Hindlimb muscle (tissue), 1 donor: ENCODE measurements around the gene MGARP. TPM values are rescaled to one million over a fixed set of nuclear protein-coding genes. Genes with fewer than 3 reads are reported as not detected.

ENCODE experiments used
- DNase-seq: peaks from one replicate; pipeline ENCODE4 v3.0.0-alpha.2; 2013
- polyA plus RNA-seq: library from polyadenylated mRNA; unstranded; fragments of 120-200 nt; gene quantifications from one replicate; pipeline ENCODE4 v1.2.1, GENCODE V29; 2013; ENCODE audit not compliant: insufficient read length

The MGARP gene
- polyA plus RNA-seq, 1 donor, result 0.70 TPM

GRCh38 chr4:139243448-139244365 is 36.3 kb downstream of the MGARP start:
- DNase-seq, result no peak

DNA sequence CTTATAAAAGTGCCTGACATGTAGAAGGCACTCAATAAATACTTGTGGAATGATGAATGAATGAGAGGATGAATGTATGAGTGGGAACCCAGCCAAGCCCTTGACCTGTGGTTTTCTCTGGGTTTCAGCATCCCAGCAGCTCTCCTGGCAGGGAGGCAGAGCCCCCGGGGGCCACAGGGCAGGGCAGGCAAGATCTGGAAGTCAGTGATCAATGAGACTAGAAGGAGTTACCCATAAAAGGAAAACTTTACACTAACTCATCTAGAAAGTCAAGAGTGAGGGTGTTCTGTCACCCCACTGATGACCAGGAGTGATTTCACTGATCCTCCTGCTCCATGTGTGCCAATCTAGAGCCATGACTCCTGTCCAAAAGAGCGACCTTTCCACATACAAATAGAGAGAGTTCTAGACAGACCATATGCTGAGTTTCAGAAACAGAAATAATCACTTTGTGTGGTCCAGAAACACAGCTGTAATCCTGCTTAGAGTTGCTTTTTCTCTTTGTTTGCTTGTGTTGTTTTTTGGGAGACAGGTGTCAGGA is 37.4 kb downstream of the MGARP start:
- no peak for DNase-seq

DNA sequence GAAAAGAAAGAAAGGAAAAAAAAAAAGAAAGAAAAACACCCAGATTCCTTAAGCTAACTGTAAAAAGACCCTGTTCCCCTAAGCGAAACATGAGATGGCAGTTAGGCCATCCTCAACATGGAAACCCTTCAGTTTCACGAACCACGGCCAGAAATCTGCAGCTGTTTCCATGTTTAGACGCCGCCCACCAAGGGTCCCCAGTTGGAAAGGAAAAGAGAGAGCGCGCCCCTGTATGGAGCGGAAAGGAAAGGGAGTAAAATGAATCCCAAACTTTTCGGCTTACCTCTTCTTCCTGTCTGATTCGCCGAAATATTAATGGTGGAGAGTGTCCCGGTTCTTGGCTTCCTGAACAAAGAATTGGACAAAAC is 38.3 kb downstream of the MGARP start:
- no peak for DNase-seq

DNA sequence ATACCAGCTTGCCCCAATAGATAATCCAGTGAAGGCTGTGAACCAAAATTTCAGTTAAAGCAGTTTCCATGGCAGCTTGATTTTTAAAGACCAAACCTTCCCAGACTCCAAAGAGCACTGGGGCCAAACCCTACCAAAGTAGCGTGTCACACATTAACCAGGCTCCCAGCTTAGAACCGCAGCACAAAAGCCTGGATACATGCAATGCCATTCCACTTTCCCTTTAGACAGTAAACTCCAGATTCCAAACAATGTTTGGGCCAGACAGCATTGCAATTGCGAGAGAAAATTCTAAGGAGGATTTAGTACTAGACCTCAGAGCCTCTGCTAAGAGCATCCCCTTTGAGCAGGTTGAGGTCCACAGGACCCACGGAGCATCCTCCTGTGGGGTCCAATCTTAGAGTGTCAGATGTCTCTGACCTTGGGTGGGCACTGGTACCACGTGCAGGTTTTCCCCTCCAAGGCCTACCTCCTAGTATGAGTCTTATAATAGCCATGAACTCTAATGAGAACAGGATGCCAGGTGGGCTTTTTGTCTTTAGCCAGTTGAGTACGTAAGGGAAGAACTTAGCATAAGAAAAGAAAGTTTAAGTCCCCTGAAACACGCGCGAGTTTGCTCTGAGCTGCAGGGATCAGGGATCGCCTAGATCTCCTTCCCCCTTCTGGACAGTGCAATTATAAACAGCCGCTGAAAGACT is 38.8 kb downstream of the MGARP start:
- no peak for DNase-seq

GRCh38 chr4:139239127-139239772 is 40.8 kb downstream of the MGARP start:
- DNase-seq, result no peak

DNA sequence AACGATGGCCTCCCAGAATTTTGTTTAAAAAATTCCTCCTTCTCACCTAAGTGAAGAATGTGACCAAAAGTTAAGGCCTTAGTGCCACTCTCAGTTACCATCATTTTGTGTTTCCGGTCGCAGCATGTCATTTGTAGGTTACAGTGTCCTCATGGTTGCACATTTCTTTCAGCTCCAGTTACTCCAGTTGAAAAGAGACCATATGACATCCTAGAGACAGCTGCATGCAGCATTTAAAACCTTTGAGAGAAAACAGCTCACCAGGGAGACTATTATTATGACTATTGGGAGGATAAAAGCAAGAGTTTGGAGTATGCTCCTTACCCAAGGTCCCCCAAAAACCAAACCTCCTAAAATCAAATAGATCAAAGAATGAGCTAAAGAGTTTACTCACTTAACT is 45.8 kb downstream of the MGARP start:
- DNase-seq, result no peak

- DNase-seq, result peak; percentile 33
These were observed 50.4 kb downstream of the MGARP start for GRCh38 chr4:139229534-139230039.

DNA sequence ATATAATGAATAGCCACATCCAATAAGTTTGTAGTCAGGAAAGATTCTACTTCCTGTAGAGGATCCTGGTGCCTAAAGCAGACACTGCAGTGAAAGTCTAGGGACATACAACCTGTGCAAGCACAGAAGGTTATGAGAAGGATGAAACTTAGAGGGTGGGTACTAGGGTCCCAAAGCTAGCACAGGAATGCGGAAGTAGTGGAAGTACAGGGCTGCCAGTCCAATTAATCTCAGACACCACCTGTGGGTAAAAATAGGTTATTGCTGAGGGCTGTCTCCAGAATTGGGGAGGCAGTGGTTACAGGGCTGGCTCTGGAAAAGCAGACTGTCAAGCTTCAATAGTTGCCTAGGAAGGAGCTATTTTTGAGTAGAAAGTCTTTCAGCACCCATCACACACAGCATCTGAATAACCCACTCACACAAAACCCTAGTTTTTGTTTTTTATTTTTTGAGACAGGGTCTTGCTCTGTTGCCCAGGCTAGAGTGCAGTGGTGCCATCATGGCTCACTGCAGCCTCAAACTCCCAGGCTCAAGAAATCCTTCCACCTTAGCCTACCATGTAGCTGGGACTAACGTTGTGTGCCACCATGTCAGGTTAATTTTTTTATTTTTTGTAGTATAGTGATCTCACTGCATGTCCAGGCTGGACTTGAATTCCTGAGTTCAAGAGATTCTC is 52.2 kb downstream of the MGARP start:
- no peak for DNase-seq

GRCh38 chr4:139223682-139224317 is 56.2 kb downstream of the MGARP start:
- DNase-seq, result no peak

- DNase-seq, result no peak
These were observed 57.8 kb downstream of the MGARP start for GRCh38 chr4:139222215-139222614.

DNA sequence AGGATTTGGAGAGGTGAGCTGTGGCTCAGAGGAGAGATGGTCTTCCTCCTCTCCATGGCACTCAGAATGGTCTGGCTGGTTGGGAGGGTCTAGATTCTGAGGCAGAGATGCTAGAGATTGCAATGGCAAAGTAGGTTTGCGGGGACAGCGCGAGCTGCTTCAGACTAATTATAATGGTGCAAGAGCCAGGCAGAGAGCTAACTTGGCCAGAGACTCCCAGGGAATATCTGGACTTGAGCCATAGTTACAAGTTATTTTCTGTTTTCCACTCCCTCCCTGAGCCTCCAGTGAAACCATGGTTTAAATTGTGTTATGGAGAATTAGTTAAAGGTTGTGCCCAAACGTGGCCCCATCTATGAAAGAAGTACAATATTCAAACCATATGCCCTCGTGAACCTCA is 58.3 kb downstream of the MGARP start:
- no peak for DNase-seq

- no peak for DNase-seq
These were observed 60.5 kb downstream of the MGARP start for GRCh38 chr4:139219450-139220055.

Other genes starting within 250 kb of the MGARP start
- 46.4 TPM for gene ELF2, start 103.0 kb downstream of the MGARP start, polyA plus RNA-seq
- gene NAA15, start 21.3 kb upstream of the MGARP start, polyA plus RNA-seq, result 25.9 TPM
- 54.3 TPM for gene NDUFC1, start 22.3 kb upstream of the MGARP start, polyA plus RNA-seq
- gene RAB33B, start 173.9 kb upstream of the MGARP start, polyA plus RNA-seq, result 7.8 TPM